K562 (cell line): ENCODE measurements around the gene NR3C2. TPM values are rescaled to one million over a fixed set of nuclear protein-coding genes. Genes with fewer than 3 reads are reported as not detected.

Experiments
- ATAC-seq: fragments of 200-7000 bp; cut with Tn5 transposase; 3 replicates; pipeline ENCODE4 v1.9.1; 2020; ENCODE audit warnings: moderate library complexity
- BruUV-seq: library from RNA; stranded (reverse); fragments of 400-500 nt; replicated peaks from 2 replicates; lab custom pipeline; 2021; lab: Mats Ljungman, UMichigan
- CTCF ChIA-PET: fragments of 300-600 bp; formaldehyde crosslinking; extraction: SDS; loops from one replicate; lab custom pipeline; 2021; ENCODE audit warnings: low intra/inter-chr PET ratio; lab: Yijun Ruan, JAX
- POLR2A ChIA-PET: fragments of 300-600, 350-650 bp; sonication (Branson Sonifier 250); formaldehyde crosslinking; extraction: SDS; loops from one replicate; lab custom pipeline; 2021; ENCODE audit warnings: antibody characterized with exemption, inconsistent platforms; lab: Yijun Ruan, JAX
- DNase-seq, 4 experiments: peaks; one replicate each; pipeline versions ENCODE4 v3.0.0 to v3.0.0-alpha.2; 2011 to 2018; ENCODE audit warnings: low spot score in 3 of 4, mixed read lengths in 3 of 4; ENCODE audit errors: extremely low read depth in 1 of 4
- FAIRE-seq: peaks from 2 replicates; lab custom pipeline; 2011; peaks lifted over from hg19 to GRCh38; lab: Jason Lieb, UNC
- H2AFZ ChIP-seq: 2 replicates; pipeline ENCODE4 v1.6.0; 2011; ENCODE audit warnings: low read depth, low read length, control low read depth, inconsistent platforms
- H3K27ac ChIP-seq: fragments of 200-600 bp; 3 replicates; pipeline ENCODE4 v1.8.0; 2011; ENCODE audit warnings: low read depth, mild to moderate bottlenecking, control low read depth, inconsistent platforms, low read length, moderate library complexity, mixed read lengths; ENCODE audit errors: extremely low read depth
- H3K27me3 ChIP-seq, 2 experiments: fragments of 300-600 bp in 1 of 2; 2 replicates in 1 of 2; 3 replicates in 1 of 2; pipeline versions ENCODE4 v1.6.0 to v1.8.0; 2011; ENCODE audit warnings: inconsistent platforms in 2 of 2, low read length in 2 of 2, mild to moderate bottlenecking in 1 of 2, mixed read lengths in 1 of 2, moderate library complexity in 1 of 2; ENCODE audit not compliant: control insufficient read depth in 2 of 2, insufficient read depth in 2 of 2
- H3K36me3 ChIP-seq: fragments of 300-600 bp; 3 replicates; pipeline ENCODE4 v1.8.0; 2011; ENCODE audit warnings: mild to moderate bottlenecking, low read length, inconsistent platforms; ENCODE audit not compliant: control insufficient read depth, insufficient read depth
- H3K4me1 ChIP-seq, 2 experiments: fragments of 200-600 bp in 1 of 2; replicated peaks in 1 of 2; 2 replicates in 1 of 2; 3 replicates in 1 of 2; pipeline versions ENCODE4 v1.5.1 to v1.8.0; 2011; ENCODE audit warnings: inconsistent platforms in 2 of 2, low read length in 2 of 2, mild to moderate bottlenecking in 1 of 2, mixed read lengths in 1 of 2, moderate library complexity in 1 of 2; ENCODE audit not compliant: control insufficient read depth in 2 of 2, insufficient read depth in 2 of 2
- H3K4me2 ChIP-seq: 2 replicates; pipeline ENCODE4 v1.6.1; 2011; ENCODE audit warnings: low read length, control low read depth, inconsistent platforms, mixed read lengths; ENCODE audit not compliant: insufficient read depth
- H3K4me3 ChIP-seq: fragments of 200-600 bp; sonication (generic), shearing (Covaris generic); 2 replicates; pipeline ENCODE4 v1.5.1; 2016; ENCODE audit warnings: control low read depth, inconsistent platforms
- H3K79me2 ChIP-seq: fragments of 200-600 bp; 3 replicates; pipeline ENCODE4 v1.8.0; 2011; ENCODE audit warnings: low read length, inconsistent platforms; ENCODE audit not compliant: control insufficient read depth, insufficient read depth
- H3K9ac ChIP-seq, 2 experiments: 2 replicates each; pipeline versions ENCODE4 v1.6.0 to v1.6.1; 2011; ENCODE audit warnings: low read depth in 2 of 2, low read length in 2 of 2, control low read depth in 1 of 2, inconsistent platforms in 1 of 2, mild to moderate bottlenecking in 1 of 2, mixed read lengths in 1 of 2; ENCODE audit not compliant: insufficient read depth in 1 of 2
- H3K9me1 ChIP-seq: one replicate; pipeline ENCODE4 v1.6.0; 2011; ENCODE audit warnings: inconsistent platforms, mild to moderate bottlenecking, low read length, moderate library complexity; ENCODE audit not compliant: control insufficient read depth, insufficient read depth
- H3K9me3 ChIP-seq: replicated peaks from 2 replicates; pipeline ENCODE4 v1.5.1; 2011; ENCODE audit warnings: low read depth, low read length, inconsistent platforms; ENCODE audit not compliant: control insufficient read depth, insufficient read depth
- H4K20me1 ChIP-seq: replicated peaks from 2 replicates; pipeline ENCODE4 v1.6.1; 2011; ENCODE audit warnings: low read length, inconsistent platforms, mixed read lengths; ENCODE audit not compliant: control insufficient read depth, insufficient read depth
- FOXJ2 ChIP-seq: fragments of 200-800 bp; sonication (Bioruptor generic); IDR thresholded peaks from 2 replicates; pipeline ENCODE4 v1.6.1; 2016; ENCODE audit warnings: missing genetic modification characterization, missing compliant biosample characterization
- HLTF ChIP-seq: fragments of 450-650 bp; IDR thresholded peaks from 2 replicates; pipeline ENCODE4 v1.6.1; 2016
- NCOA2 ChIP-seq, 2 experiments: fragments of 450-650 bp; IDR thresholded peaks; 2 replicates each; pipeline ENCODE4 v1.6.1; 2018; ENCODE audit warnings: mild to moderate bottlenecking in 2 of 2, moderate library complexity in 1 of 2; ENCODE audit not compliant: partially characterized antibody in 2 of 2
- NR2C1 ChIP-seq, 2 experiments: fragments of 450-650 bp; IDR thresholded peaks; 2 replicates each; pipeline ENCODE4 v1.6.1; 2017; ENCODE audit warnings: mild to moderate bottlenecking in 2 of 2, antibody characterized with exemption in 1 of 2, inconsistent platforms in 1 of 2, missing compliant biosample characterization in 1 of 2, missing genetic modification characterization in 1 of 2
- ZKSCAN3 ChIP-seq: fragments of 250-450 bp; sonication (Bioruptor Pico); IDR thresholded peaks from 2 replicates; pipeline ENCODE4 v1.4.0; 2020
- WGBS: fragments of 100-300 bp; shearing (Covaris generic); methylation state at CpG from one replicate; pipeline ENCODE4 v1.1.6; 2016; ENCODE audit warnings: low coverage, mixed read lengths; ENCODE audit not compliant: insufficient coverage; ENCODE audit errors: missing lambda C conversion rate; 5-methylcytosine and 5-hydroxymethylcytosine counted together
- in situ Hi-C: fragments of 300-500 bp; cut with MboI; formaldehyde crosslinking; loops from 4 replicates; pipeline ENCODE4 v1.15.0; 2018; ENCODE audit warnings: inconsistent platforms, mixed read lengths
- intact Hi-C: fragments of 100-400 bp; cut with micrococcal nuclease; formaldehyde crosslinking; loops from 2 replicates; pipeline ENCODE4 v1.14.2; 2022
- polyA plus RNA-seq, 8 experiments: library from polyadenylated mRNA; depleted of rRNA in 4 of 8; stranded (reverse) in 5 of 8; unstranded in 3 of 8; fragments of >200 nt; fragmentation: Nextera tagmentation in 2 of 8; fragmentation: Illumina TruSeq in 1 of 8; extraction: Ambion mirVana in 2 of 8; extraction: Trizol in 1 of 8; gene quantifications; 2 replicates each; pipeline versions ENCODE4 v1.2.1 to v1.2.3, GENCODE V29; 2011 to 2014; ENCODE audit warnings: inconsistent platforms in 1 of 8, missing spikeins in 1 of 8
- total RNA-seq, 7 experiments: library from RNA; depleted of rRNA in 6 of 7; stranded (reverse); fragments of >200 nt in 6 of 7; fragmentation: Illumina TruSeq in 2 of 7; extraction: Trizol in 2 of 7; gene quantifications; 2 replicates each; pipeline versions ENCODE4 v1.2.1 to v1.2.3, GENCODE V29; 2011 to 2021; ENCODE audit warnings: low replicate concordance in 1 of 7

Gene NR3C2
- total and polyA plus RNA-seq, 9 of the 15 experiments (the other 6 are each of a cell fraction or from before 2014, with no cell fraction given): 0.01 to 0.28 (median 0.16) TPM; not detected in 2

- no TSS peak for BruUV-seq
- H3K9me3 ChIP-seq: no peaks in the 10 kb centered on the region
- H3K9ac ChIP-seq: no peak overlapping the region
- TF ChIP-seq HLTF: no peak
- no peak for TF ChIP-seq FOXJ2 (tag)
- no peak for TF ChIP-seq NCOA2 (IDR thresholded peaks at IDR 0.05; ENCODE audit: partially characterized antibody in 2 of 2)
- TF ChIP-seq, all 486 proteins: peak for 0
- no peak for FAIRE-seq
- no peaks in the 10 kb centered on the region for H3K27me3 ChIP-seq
- H3K79me2 ChIP-seq: no peaks in the 10 kb centered on the region
- H4K20me1 ChIP-seq: no peaks in the 10 kb centered on the region
- ATAC-seq: no peak
- H3K27ac ChIP-seq: no peak overlapping the region
- WGBS: 0% methylated on average over 5 of the region's 5 CpGs
- no peak for DNase-seq
- H3K4me3 ChIP-seq: no peak overlapping the region
- ChIA-PET POLR2A (no interaction called here), CTCF (no interaction called here)
- no peaks in the 10 kb centered on the region for H3K9me1 ChIP-seq
- H3K36me3 ChIP-seq: no peaks in the 10 kb centered on the region
- intact Hi-C loops (no loop called here), in situ Hi-C loops (no loop called here)
- no peak overlapping the region for H3K4me2 ChIP-seq
- H2AFZ ChIP-seq: no peak overlapping the region
- H3K4me1 ChIP-seq: no peaks in the 10 kb centered on the region
Observed at GRCh38 chr4:148426643-148427042, 15.6 kb downstream of the NR3C2 start.

GRCh38 chr4:148425327-148426110, 16.7 kb downstream of the NR3C2 start:
- 2% methylated on average over 5 of the region's 5 CpGs for WGBS
- no peak overlapping the region for H2AFZ ChIP-seq
- no peak overlapping the region for H3K27ac ChIP-seq
- FAIRE-seq (no peak), ATAC-seq (no peak), DNase-seq (no peak)
- H3K9ac ChIP-seq: no peak overlapping the region
- no TSS peak for BruUV-seq
- no peaks in the 10 kb centered on the region for H3K9me1 ChIP-seq
- in situ Hi-C loops (no loop called here), intact Hi-C loops (no loop called here)
- POLR2A ChIA-PET: no interaction called here
- CTCF ChIA-PET: no interaction called here
- H3K9me3 ChIP-seq: no peaks in the 10 kb centered on the region
- H3K27me3 ChIP-seq: no peaks in the 10 kb centered on the region
- no peak overlapping the region for H3K4me3 ChIP-seq
- TF ChIP-seq ZKSCAN3 (CRISPR knock-in tag): no peak
- TF ChIP-seq NR2C1 (IDR thresholded peaks at IDR 0.05): no peak
- no peak for TF ChIP-seq NR2C1 (tag; IDR thresholded peaks at IDR 0.05)
- H4K20me1 ChIP-seq: no peaks in the 10 kb centered on the region
- no peaks in the 10 kb centered on the region for H3K79me2 ChIP-seq
- H3K36me3 ChIP-seq: no peaks in the 10 kb centered on the region
- H3K4me1 ChIP-seq: no peaks in the 10 kb centered on the region
- no peak overlapping the region for H3K4me2 ChIP-seq
